WTC11 (cell line): Measurements from ENCODE around the gene MBD6.

Source experiments
- ELF4 ChIP-seq: sonication (generic); formaldehyde crosslinking; IDR thresholded peaks from 2 replicates; pipeline ENCODE4 v1.8.1; 2022; ENCODE audit warnings: low read depth, mild to moderate bottlenecking, moderate library complexity, missing genetic modification reagents
- FOXK1 ChIP-seq: sonication (generic); formaldehyde crosslinking; IDR thresholded peaks from 2 replicates; pipeline ENCODE4 v1.8.0; 2022; ENCODE audit warnings: mild to moderate bottlenecking, moderate library complexity, missing genetic modification reagents
- TEAD4 ChIP-seq: sonication (generic); formaldehyde crosslinking; IDR thresholded peaks from 2 replicates; pipeline ENCODE4 v1.8.0; 2022; ENCODE audit warnings: mild to moderate bottlenecking, missing genetic modification reagents
- ZNF138 ChIP-seq: sonication (generic); formaldehyde crosslinking; conservative IDR thresholded peaks from 2 replicates; pipeline ENCODE4 v1.8.1; 2022; ENCODE audit warnings: mild to moderate bottlenecking, moderate library complexity, missing genetic modification reagents
- TF ChIP-seq, protein P1 (sequence below): sonication (generic); formaldehyde crosslinking; IDR thresholded peaks from 2 replicates; pipeline ENCODE4 v1.8.1; 2022; ENCODE audit warnings: mild to moderate bottlenecking, missing genetic modification reagents, moderate library complexity, borderline replicate concordance
- TF ChIP-seq, protein P2 (sequence below): sonication (generic); formaldehyde crosslinking; IDR thresholded peaks from 2 replicates; pipeline ENCODE4 v1.8.1; 2023; ENCODE audit warnings: mild to moderate bottlenecking, missing genetic modification reagents, moderate library complexity
- TF ChIP-seq, protein P3 (sequence below): fragments of 200-600 bp; IDR thresholded peaks from 2 replicates; pipeline ENCODE4 v1.8.0; 2022; ENCODE audit warnings: antibody characterized with exemption
- TF ChIP-seq, protein P4 (sequence below): sonication (generic); formaldehyde crosslinking; IDR thresholded peaks from 2 replicates; pipeline ENCODE4 v1.8.0; 2022; ENCODE audit warnings: mild to moderate bottlenecking, missing genetic modification reagents
- TF ChIP-seq, protein P5 (sequence below): sonication (generic); formaldehyde crosslinking; IDR thresholded peaks from 2 replicates; pipeline ENCODE4 v1.8.1; 2023; ENCODE audit warnings: mild to moderate bottlenecking, missing genetic modification reagents

DNA sequence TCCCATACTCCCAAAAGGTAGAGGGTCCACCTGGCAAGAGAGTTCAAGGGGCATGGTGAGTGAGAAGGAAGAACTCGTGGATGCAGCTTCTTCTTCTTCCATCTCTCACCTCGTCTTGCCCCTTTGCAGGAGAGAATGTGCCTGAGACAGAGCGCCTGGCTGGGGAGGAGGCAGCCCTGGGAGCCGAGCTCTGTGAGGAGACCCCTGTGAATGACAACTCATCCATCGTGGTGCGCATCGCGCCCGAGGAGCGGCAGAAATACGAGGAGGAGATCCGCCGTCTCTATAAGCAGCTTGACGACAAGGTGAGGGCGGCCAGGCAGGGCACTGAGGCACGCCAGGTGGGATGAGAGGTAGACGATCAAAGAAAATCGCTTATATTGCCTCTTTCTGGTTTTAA, 47.2 kb downstream of the MBD6 start:
- TF ChIP-seq ZNF138 (CRISPR knock-in tag) (no peak), FOXK1 (CRISPR knock-in tag) (no peak), TEAD4 (no peak), ELF4 (CRISPR knock-in tag) (no peak)
- TF ChIP-seq, protein P1, sequence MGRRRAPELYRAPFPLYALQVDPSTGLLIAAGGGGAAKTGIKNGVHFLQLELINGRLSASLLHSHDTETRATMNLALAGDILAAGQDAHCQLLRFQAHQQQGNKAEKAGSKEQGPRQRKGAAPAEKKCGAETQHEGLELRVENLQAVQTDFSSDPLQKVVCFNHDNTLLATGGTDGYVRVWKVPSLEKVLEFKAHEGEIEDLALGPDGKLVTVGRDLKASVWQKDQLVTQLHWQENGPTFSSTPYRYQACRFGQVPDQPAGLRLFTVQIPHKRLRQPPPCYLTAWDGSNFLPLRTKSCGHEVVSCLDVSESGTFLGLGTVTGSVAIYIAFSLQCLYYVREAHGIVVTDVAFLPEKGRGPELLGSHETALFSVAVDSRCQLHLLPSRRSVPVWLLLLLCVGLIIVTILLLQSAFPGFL (CRISPR knock-in tag), result no peak
- TF ChIP-seq, protein P2, sequence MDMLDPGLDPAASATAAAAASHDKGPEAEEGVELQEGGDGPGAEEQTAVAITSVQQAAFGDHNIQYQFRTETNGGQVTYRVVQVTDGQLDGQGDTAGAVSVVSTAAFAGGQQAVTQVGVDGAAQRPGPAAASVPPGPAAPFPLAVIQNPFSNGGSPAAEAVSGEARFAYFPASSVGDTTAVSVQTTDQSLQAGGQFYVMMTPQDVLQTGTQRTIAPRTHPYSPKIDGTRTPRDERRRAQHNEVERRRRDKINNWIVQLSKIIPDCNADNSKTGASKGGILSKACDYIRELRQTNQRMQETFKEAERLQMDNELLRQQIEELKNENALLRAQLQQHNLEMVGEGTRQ (CRISPR knock-in tag), result no peak
- TF ChIP-seq, protein P3, sequence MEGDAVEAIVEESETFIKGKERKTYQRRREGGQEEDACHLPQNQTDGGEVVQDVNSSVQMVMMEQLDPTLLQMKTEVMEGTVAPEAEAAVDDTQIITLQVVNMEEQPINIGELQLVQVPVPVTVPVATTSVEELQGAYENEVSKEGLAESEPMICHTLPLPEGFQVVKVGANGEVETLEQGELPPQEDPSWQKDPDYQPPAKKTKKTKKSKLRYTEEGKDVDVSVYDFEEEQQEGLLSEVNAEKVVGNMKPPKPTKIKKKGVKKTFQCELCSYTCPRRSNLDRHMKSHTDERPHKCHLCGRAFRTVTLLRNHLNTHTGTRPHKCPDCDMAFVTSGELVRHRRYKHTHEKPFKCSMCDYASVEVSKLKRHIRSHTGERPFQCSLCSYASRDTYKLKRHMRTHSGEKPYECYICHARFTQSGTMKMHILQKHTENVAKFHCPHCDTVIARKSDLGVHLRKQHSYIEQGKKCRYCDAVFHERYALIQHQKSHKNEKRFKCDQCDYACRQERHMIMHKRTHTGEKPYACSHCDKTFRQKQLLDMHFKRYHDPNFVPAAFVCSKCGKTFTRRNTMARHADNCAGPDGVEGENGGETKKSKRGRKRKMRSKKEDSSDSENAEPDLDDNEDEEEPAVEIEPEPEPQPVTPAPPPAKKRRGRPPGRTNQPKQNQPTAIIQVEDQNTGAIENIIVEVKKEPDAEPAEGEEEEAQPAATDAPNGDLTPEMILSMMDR, result no peak
- TF ChIP-seq, protein P4, sequence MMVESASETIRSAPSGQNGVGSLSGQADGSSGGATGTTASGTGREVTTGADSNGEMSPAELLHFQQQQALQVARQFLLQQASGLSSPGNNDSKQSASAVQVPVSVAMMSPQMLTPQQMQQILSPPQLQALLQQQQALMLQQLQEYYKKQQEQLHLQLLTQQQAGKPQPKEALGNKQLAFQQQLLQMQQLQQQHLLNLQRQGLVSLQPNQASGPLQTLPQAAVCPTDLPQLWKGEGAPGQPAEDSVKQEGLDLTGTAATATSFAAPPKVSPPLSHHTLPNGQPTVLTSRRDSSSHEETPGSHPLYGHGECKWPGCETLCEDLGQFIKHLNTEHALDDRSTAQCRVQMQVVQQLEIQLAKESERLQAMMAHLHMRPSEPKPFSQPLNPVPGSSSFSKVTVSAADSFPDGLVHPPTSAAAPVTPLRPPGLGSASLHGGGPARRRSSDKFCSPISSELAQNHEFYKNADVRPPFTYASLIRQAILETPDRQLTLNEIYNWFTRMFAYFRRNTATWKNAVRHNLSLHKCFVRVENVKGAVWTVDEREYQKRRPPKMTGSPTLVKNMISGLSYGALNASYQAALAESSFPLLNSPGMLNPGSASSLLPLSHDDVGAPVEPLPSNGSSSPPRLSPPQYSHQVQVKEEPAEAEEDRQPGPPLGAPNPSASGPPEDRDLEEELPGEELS (CRISPR knock-in tag), result no peak
- TF ChIP-seq, protein P5, sequence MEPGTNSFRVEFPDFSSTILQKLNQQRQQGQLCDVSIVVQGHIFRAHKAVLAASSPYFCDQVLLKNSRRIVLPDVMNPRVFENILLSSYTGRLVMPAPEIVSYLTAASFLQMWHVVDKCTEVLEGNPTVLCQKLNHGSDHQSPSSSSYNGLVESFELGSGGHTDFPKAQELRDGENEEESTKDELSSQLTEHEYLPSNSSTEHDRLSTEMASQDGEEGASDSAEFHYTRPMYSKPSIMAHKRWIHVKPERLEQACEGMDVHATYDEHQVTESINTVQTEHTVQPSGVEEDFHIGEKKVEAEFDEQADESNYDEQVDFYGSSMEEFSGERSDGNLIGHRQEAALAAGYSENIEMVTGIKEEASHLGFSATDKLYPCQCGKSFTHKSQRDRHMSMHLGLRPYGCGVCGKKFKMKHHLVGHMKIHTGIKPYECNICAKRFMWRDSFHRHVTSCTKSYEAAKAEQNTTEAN (CRISPR knock-in tag), result no peak
